ENCODE results near the gene CYB5A.

Gene CYB5A

GRCh38 chr18:74213429-74213828, 78.3 kb downstream of the CYB5A start:
- DNase-seq (ENCODE audit: low read depth): no peak

GRCh38 chr18:74204526-74205152, 87.1 kb downstream of the CYB5A start:
- no peak for DNase-seq (ENCODE audit: low read depth)

- no peak for DNase-seq (ENCODE audit: low read depth)
Measured at GRCh38 chr18:74203811-74204210, 88.0 kb downstream of the CYB5A start.
